ENCODE results near the gene GPRASP2. TPM values are rescaled to one million over a fixed set of nuclear protein-coding genes. Genes with fewer than 3 reads are reported as not detected.
A peak's percentile ranks its signal among the peaks of the same experiment; 100 is the strongest.

The GPRASP2 gene
- total and polyA plus RNA-seq, 10 donors = 1.7 to 14.5 (median 8.8) TPM

DNA sequence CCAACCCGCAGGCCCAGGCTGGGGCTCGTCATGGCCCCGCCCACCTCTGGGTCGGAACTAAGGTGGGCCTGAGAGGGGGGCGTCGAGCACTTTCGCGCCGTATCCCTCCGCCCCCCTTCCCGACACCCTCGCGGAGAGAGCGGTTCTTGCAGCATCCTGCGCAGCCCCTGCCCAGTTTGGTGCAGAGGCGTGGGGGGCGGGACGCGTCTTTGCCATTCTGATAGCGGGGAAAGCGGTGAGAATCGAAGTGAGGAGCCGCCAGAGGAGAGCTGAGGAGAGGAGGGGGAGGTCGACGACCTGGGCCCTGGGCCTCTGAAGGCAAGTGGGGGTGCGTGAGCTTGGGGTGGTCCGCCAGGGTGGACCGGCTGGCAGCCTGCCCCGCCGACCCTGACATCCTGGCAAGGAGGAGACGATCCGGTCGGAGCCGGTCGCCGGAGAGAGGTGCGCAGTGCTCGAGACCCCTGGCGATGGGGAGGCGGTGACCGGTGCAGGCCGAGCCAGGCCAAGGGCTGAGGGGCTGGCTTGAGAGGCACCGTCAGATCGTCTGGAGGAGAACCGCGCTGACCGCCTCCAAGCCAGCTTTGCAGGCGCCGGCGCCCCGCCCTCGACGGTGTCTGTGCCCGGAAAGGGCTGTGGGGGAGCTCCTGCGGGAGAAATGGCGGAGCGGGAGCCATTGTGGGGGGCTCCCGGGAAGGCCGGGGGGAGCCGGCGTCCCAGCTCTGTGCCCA, 33.8 kb downstream of the GPRASP2 start:
- DNase-seq = peak; percentile 84
- H3K27me3 ChIP-seq (replicated peaks in 1 of 7) = peaks cover 0 to 6% (median 0%) of the 10 kb centered on the region in 7 donors
- TF ChIP-seq, protein P1, sequence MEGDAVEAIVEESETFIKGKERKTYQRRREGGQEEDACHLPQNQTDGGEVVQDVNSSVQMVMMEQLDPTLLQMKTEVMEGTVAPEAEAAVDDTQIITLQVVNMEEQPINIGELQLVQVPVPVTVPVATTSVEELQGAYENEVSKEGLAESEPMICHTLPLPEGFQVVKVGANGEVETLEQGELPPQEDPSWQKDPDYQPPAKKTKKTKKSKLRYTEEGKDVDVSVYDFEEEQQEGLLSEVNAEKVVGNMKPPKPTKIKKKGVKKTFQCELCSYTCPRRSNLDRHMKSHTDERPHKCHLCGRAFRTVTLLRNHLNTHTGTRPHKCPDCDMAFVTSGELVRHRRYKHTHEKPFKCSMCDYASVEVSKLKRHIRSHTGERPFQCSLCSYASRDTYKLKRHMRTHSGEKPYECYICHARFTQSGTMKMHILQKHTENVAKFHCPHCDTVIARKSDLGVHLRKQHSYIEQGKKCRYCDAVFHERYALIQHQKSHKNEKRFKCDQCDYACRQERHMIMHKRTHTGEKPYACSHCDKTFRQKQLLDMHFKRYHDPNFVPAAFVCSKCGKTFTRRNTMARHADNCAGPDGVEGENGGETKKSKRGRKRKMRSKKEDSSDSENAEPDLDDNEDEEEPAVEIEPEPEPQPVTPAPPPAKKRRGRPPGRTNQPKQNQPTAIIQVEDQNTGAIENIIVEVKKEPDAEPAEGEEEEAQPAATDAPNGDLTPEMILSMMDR (IDR thresholded peaks at IDR 0.05 in 8 of 11, conservative IDR thresholded peaks at IDR 0.05 in 3 of 11) = no peak
- no peak for TF ChIP-seq POLR2A (IDR thresholded peaks at IDR 0.05)
- TF ChIP-seq POLR2AphosphoS5 (IDR thresholded peaks at IDR 0.05) = peak in 1 of 3 donors; percentile 21
- H3K4me1 ChIP-seq = peaks cover 0 to 4% (median 0%) of the 10 kb centered on the region in 6 donors
- peak overlapping the region in 3 of 8 donors; percentile 31 to 35 (median 34) for H3K27ac ChIP-seq
- 1 to 40% (median 18%) methylated on average over 44 to 61 of the region's 61 CpGs; no CpG with 5 or more reads in 1 of the 5 donors for WGBS, 5 donors
- no peaks in the 10 kb centered on the region for H3K36me3 ChIP-seq
- intact Hi-C loops (cut with DNase I; ENCODE audit: low total_unique reads) = no loop called here
- H3K9me3 ChIP-seq = no peaks in the 10 kb centered on the region
- H3K4me3 ChIP-seq = peak overlapping the region; percentile 29 to 73 (median 46)

DNA sequence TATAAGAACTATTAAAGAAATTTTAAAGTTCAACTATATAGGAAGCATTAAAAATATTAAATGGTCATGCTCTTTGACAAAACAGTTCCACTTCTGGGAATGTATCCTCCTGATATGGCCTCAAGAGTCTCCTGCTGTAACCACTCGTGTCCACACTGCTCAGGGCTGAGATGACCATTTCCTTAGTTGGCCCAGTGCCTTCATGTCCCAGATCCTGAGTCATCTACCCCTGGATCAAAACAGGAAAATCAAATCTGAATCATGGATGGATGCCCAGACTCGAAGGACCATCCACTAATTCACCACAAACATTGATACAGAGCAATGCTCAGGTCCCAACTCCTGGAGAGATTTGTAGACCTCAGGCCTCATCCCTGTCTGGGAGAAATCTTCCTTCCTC, 53.0 kb downstream of the GPRASP2 start:
- Histone ChIP-seq H3K27me3 (replicated peaks in 1 of 7) (no peaks in the 10 kb centered on the region), H3K36me3 (no peaks in the 10 kb centered on the region), H3K27ac (peak overlapping the region in 2 of 8 donors; percentile 20 to 50), H3K4me3 (no peak overlapping the region), H3K4me1 (peaks cover 0 to 10% (median 8%) of the 10 kb centered on the region in 6 donors), H3K9me3 (no peaks in the 10 kb centered on the region)
- peak in 1 of 3 donors; percentile 50 for TF ChIP-seq POLR2AphosphoS5 (IDR thresholded peaks at IDR 0.05)
- no peak for TF ChIP-seq POLR2A (IDR thresholded peaks at IDR 0.05)
- no peak for DNase-seq
- intact Hi-C loops (cut with DNase I; ENCODE audit: low total_unique reads) = no loop called here
- WGBS, 5 donors = 23 to 71% (median 44%) methylated on average over 2 of the region's 2 CpGs

DNA sequence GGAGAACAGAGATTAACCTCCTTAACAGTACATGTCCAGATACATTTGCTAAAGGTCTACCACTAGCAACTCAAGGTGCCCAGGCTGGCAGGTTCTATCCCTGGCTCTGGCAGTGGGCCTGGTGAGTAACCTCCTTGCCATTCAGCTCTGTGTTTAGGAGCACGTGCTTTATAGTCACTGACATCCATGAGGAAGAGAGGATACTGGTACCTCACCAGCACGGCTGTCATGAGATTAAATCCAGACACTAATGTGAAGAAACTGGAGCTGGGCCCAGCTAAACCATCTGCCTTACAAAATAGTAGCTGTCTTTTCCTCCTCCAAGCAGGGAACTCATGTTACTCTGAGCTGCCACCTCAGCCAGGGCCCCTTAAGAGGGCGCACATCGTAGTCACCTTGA, 53.6 kb downstream of the GPRASP2 start:
- 68 to 88% (median 77%) methylated on average over 4 of the region's 4 CpGs for WGBS, 5 donors
- TF ChIP-seq POLR2AphosphoS5 (IDR thresholded peaks at IDR 0.05) (no peak), POLR2A (IDR thresholded peaks at IDR 0.05) (no peak)
- TF ChIP-seq, protein P1 (IDR thresholded peaks at IDR 0.05 in 8 of 11, conservative IDR thresholded peaks at IDR 0.05 in 3 of 11) = no peak
- intact Hi-C loops (cut with DNase I; ENCODE audit: low total_unique reads) = no loop called here
- Histone ChIP-seq H3K27me3 (replicated peaks in 1 of 7) (no peaks in the 10 kb centered on the region), H3K27ac (peak overlapping the region in 2 of 8 donors; percentile 20 to 50), H3K9me3 (no peaks in the 10 kb centered on the region), H3K4me1 (peaks cover 0 to 14% (median 10%) of the 10 kb centered on the region in 6 donors), H3K4me3 (no peak overlapping the region), H3K36me3 (no peaks in the 10 kb centered on the region)
- no peak for DNase-seq

DNA sequence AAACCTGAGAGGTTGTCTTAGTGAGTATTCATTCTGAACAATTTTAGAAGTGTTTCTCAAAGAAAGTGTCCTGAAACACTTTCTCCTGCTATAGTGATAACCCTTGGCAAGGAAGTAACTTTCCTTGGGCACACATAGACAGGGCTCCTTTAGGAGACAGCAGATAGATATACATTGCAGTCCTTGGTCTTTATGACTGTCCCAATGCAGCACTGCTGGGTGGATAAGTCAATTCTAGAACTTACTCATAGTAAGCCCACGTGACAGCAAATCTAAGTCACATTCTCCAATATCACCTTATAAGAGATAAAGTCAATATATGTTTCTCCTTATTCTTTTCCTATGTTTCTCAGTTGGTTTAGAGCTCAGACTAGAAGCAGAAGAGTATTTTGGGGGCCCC, 55.0 kb downstream of the GPRASP2 start:
- H3K9me3 ChIP-seq = no peaks in the 10 kb centered on the region
- 62 to 94% (median 79%) methylated on average over 1 of the region's 1 CpG for WGBS, 5 donors
- H3K4me1 ChIP-seq = peaks cover 0 to 20% (median 10%) of the 10 kb centered on the region in 6 donors
- intact Hi-C loops (cut with DNase I; ENCODE audit: low total_unique reads) = no loop called here
- TF ChIP-seq, protein P1 (IDR thresholded peaks at IDR 0.05 in 8 of 11, conservative IDR thresholded peaks at IDR 0.05 in 3 of 11) = no peak
- H3K27ac ChIP-seq = no peak overlapping the region
- H3K27me3 ChIP-seq (replicated peaks in 1 of 7) = no peaks in the 10 kb centered on the region
- H3K4me3 ChIP-seq = no peak overlapping the region
- DNase-seq = no peak
- H3K36me3 ChIP-seq = no peaks in the 10 kb centered on the region

Small RNAs within 50 kb of the gene (small RNA-seq; reads per million reads assigned to genes)
- 0 reads per million in 4 donors for gene RNU6-589P

Other genes with a start within 250 kb of the GPRASP2 start
- gene TCP11X2, start 240.6 kb upstream of the GPRASP2 start, total RNA-seq = not detected
- gene TCP11X2, start 240.6 kb upstream of the GPRASP2 start, polyA plus RNA-seq = not detected
- 1 to 10 TPM in 1 of 7 donors, under 1 TPM in 1, not detected in 5; 0.57 to 3.0 TPM for gene TMSB15A, start 195.7 kb upstream of the GPRASP2 start, total RNA-seq
- 1 to 10 TPM in 2 of 3 donors, under 1 TPM in 1; 0.70 to 1.8 (median 1.0) TPM for gene TMSB15A, start 195.7 kb upstream of the GPRASP2 start, polyA plus RNA-seq
- 10 to 100 TPM in 3 of 7 donors, 1 to 10 TPM in 4; 6.8 to 19.1 (median 9.2) TPM for gene ARMCX5, start 112.9 kb upstream of the GPRASP2 start, total RNA-seq
- 1 to 10 TPM; 5.3 to 6.1 (median 5.7) TPM for gene ARMCX5, start 112.9 kb upstream of the GPRASP2 start, polyA plus RNA-seq
- gene GPRASP1, start 61.0 kb upstream of the GPRASP2 start, total RNA-seq = 10 to 100 TPM in 6 of 7 donors, 1 to 10 TPM in 1; 9.5 to 20.5 (median 13.8) TPM
- 1 to 10 TPM; 3.0 to 7.3 (median 7.2) TPM for gene GPRASP1, start 61.0 kb upstream of the GPRASP2 start, polyA plus RNA-seq
- 10 to 100 TPM in 1 of 7 donors, 1 to 10 TPM in 6; 2.2 to 12.8 (median 5.2) TPM for gene GPRASP3, start 8.3 kb downstream of the GPRASP2 start, total RNA-seq
- gene GPRASP3, start 8.3 kb downstream of the GPRASP2 start, polyA plus RNA-seq = under 1 TPM; 0.37 to 0.86 (median 0.47) TPM
- 1 to 10 TPM in 5 of 7 donors, under 1 TPM in 1, not detected in 1; 0.87 to 2.0 (median 1.7) TPM for gene RAB40AL, start 224.8 kb downstream of the GPRASP2 start, total RNA-seq
- gene RAB40AL, start 224.8 kb downstream of the GPRASP2 start, polyA plus RNA-seq = under 1 TPM in 2 of 3 donors, not detected in 1; 0.09 to 0.13 TPM